Stomach smooth muscle (tissue), 2 donors: Measurements from ENCODE around the gene JAG1.

Experiments
- H3K27ac ChIP-seq: one replicate; pipeline ENCODE4 v1.7.0; 2013; ENCODE audit warnings: mild to moderate bottlenecking, low read length, inconsistent platforms
- H3K27me3 ChIP-seq, 2 donors: one replicate each; pipeline ENCODE4 v1.7.0; 2013; ENCODE audit warnings: low read length in 2 of 2; ENCODE audit not compliant: insufficient read depth in 2 of 2, control insufficient read depth in 1 of 2
- H3K36me3 ChIP-seq, 2 donors: one replicate each; pipeline ENCODE4 v1.7.0; 2013; ENCODE audit warnings: low read length in 2 of 2; ENCODE audit not compliant: control insufficient read depth in 2 of 2, insufficient read depth in 2 of 2
- H3K4me1 ChIP-seq: one replicate; pipeline ENCODE4 v1.7.0; 2013; ENCODE audit warnings: low read length; ENCODE audit not compliant: control insufficient read depth, insufficient read depth
- H3K4me3 ChIP-seq, 2 donors: one replicate each; pipeline ENCODE4 v1.7.0; 2013; ENCODE audit warnings: low read length in 2 of 2
- H3K9ac ChIP-seq, 2 donors: one replicate each; pipeline ENCODE4 v1.7.0; 2013; ENCODE audit warnings: low read length in 2 of 2, mild to moderate bottlenecking in 1 of 2
- H3K9me3 ChIP-seq, 2 donors: one replicate each; pipeline ENCODE4 v1.7.0; 2013; ENCODE audit warnings: low read length in 2 of 2; ENCODE audit not compliant: control insufficient read depth in 2 of 2
- donor health status: healthy.
- donor health status: Pancreatic carcinoma.

The JAG1 gene

GRCh38 chr20:10711903-10712451 lies 38.2 kb upstream of the JAG1 start:
- no peak overlapping the region for H3K9ac ChIP-seq
- H3K27ac ChIP-seq: no peak overlapping the region
- H3K9me3 ChIP-seq: peaks cover 0 to 3% of the 10 kb centered on the region in 2 donors
- peaks cover 5% of the 10 kb centered on the region for H3K4me1 ChIP-seq
- H3K4me3 ChIP-seq: no peak overlapping the region
- no peaks in the 10 kb centered on the region for H3K27me3 ChIP-seq
- no peaks in the 10 kb centered on the region for H3K36me3 ChIP-seq

- Histone ChIP-seq H3K9ac (no peak overlapping the region), H3K4me3 (no peak overlapping the region), H3K36me3 (no peaks in the 10 kb centered on the region), H3K27ac (no peak overlapping the region), H3K27me3 (no peaks in the 10 kb centered on the region), H3K4me1 (peaks cover 5% of the 10 kb centered on the region), H3K9me3 (peaks cover 0 to 3% of the 10 kb centered on the region in 2 donors)
Measured at GRCh38 chr20:10710991-10711775, 37.4 kb upstream of the JAG1 start.

DNA sequence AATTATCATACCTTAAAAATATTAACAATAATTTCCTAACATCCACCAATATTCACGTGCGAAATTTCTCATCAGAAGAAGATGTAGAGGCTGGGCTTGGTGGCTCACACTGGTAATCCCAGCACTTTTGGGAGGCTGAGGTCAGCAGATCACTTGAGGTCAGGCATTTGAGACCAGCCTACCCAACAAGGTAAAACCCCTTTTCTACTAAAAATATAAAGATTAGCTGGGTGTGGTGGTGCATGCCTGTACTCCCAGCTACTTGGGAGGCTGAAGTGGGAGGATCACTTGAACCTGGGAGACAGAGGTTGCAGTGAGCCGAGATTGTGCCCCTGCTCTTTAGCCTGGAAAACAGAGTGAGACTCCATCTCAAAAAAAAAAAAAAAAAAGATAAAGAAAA lies 36.1 kb upstream of the JAG1 start:
- peaks cover 0 to 3% of the 10 kb centered on the region in 2 donors for H3K9me3 ChIP-seq

DNA sequence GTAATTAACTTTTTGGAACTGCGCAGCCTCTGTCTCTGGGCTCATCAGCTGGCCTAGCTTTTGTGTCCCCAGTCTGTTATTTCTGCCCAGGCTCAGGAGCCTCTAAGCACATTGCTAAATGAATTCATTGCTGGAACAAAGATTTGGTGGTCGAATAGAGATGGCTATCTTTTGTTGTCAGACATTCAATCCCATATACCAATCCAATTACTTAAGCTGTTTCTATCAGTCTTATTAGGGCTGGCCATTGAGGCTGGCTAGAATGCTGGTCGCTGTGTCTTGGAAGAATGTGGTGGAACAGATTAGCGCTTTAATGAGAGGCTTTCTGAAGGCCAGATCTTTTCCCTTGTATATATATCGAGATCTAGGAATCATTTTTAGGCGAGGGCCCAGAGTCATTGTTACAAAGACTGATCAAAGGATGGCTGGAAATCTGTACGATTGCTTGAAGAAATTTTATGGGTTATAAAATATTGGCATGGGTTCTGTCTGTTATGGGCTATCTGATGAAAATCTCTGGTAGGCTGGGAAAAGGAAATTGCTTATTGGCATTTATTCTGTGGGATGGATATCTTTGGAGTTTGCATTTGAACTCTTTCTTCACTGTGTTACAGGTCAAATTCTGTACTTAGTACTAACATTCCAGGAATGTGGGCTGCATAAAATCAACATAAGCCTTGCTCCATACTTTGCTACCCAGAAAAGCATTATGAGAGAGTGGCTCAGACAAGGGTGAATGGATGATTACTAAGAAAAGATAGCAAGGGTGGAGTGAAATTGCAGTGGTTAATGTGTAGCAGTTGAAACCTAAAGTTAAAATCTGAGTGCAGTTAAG lies 34.8 kb upstream of the JAG1 start:
- H3K27ac ChIP-seq: no peak overlapping the region
- H3K4me3 ChIP-seq: no peak overlapping the region
- peaks cover 0 to 3% of the 10 kb centered on the region in 2 donors for H3K9me3 ChIP-seq
- H3K27me3 ChIP-seq: no peaks in the 10 kb centered on the region
- H3K36me3 ChIP-seq: no peaks in the 10 kb centered on the region
- H3K9ac ChIP-seq: no peak overlapping the region
- H3K4me1 ChIP-seq: peaks cover 5% of the 10 kb centered on the region

More for the DNA sequence above, 36.1 kb upstream of the JAG1 start:
- H3K4me3 ChIP-seq: no peak overlapping the region
- H3K36me3 ChIP-seq: no peaks in the 10 kb centered on the region
- no peak overlapping the region for H3K9ac ChIP-seq
- H3K4me1 ChIP-seq: peaks cover 5% of the 10 kb centered on the region
- H3K27me3 ChIP-seq: no peaks in the 10 kb centered on the region
- H3K27ac ChIP-seq: no peak overlapping the region

DNA sequence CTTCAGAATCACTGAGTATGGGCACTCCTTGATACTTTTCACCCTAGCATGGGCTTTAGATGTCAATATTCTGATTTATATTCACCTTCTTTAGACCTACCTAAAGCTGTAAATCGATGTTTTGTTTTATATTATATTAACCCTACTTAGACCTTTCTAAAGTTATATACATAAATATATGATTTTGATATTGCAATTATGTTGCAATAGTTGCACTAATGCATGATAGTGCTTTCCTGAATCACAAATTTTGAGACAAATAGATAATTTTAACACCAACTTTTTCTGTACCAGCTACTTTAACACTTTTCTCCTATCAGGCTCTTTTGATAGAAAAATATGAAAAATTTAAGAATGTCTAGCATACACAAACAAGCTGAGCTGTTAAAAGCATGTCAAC lies 34.0 kb upstream of the JAG1 start:
- H3K27ac ChIP-seq: no peak overlapping the region
- H3K9ac ChIP-seq: no peak overlapping the region

GRCh38 chr20:10707068-10707467 lies 33.3 kb upstream of the JAG1 start:
- H3K4me1 ChIP-seq: no peaks in the 10 kb centered on the region
- H3K36me3 ChIP-seq: no peaks in the 10 kb centered on the region
- H3K4me3 ChIP-seq: no peak overlapping the region
- no peaks in the 10 kb centered on the region for H3K9me3 ChIP-seq
- H3K27ac ChIP-seq: no peak overlapping the region
- no peaks in the 10 kb centered on the region for H3K27me3 ChIP-seq
- H3K9ac ChIP-seq: no peak overlapping the region

More for the DNA sequence above, 34.0 kb upstream of the JAG1 start:
- H3K4me1 ChIP-seq: no peaks in the 10 kb centered on the region
- no peaks in the 10 kb centered on the region for H3K36me3 ChIP-seq
- no peaks in the 10 kb centered on the region for H3K9me3 ChIP-seq
- H3K27me3 ChIP-seq: no peaks in the 10 kb centered on the region
- no peak overlapping the region for H3K4me3 ChIP-seq

GRCh38 chr20:10706460-10706811 lies 32.6 kb upstream of the JAG1 start:
- H3K4me1 ChIP-seq: no peaks in the 10 kb centered on the region
- no peak overlapping the region for H3K9ac ChIP-seq
- no peak overlapping the region for H3K4me3 ChIP-seq
- no peaks in the 10 kb centered on the region for H3K27me3 ChIP-seq
- no peaks in the 10 kb centered on the region for H3K36me3 ChIP-seq
- no peak overlapping the region for H3K27ac ChIP-seq
- H3K9me3 ChIP-seq: no peaks in the 10 kb centered on the region

- H3K4me1 ChIP-seq: no peaks in the 10 kb centered on the region
- H3K4me3 ChIP-seq: no peak overlapping the region
- H3K9ac ChIP-seq: no peak overlapping the region
- no peaks in the 10 kb centered on the region for H3K36me3 ChIP-seq
- H3K9me3 ChIP-seq: no peaks in the 10 kb centered on the region
- H3K27ac ChIP-seq: no peak overlapping the region
- no peaks in the 10 kb centered on the region for H3K27me3 ChIP-seq
Measured at GRCh38 chr20:10705801-10706459, 32.1 kb upstream of the JAG1 start.

DNA sequence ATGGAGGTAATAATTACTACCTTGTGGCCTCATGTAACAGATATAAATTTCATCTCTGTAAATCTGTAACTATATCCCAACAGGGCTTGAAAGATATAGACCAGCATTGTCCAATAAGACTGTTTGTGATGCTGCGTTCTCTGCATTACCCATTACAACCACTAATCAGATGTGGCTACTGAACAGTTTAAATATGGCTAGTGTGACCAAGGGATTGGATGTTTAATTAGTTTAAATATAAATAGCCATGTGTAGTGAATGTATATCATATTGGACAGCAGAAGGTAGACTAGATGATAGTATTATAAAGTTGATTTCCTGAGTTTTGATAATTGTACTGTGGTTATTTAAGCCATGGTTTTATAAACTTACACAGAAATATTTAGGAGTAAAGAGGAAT lies 27.8 kb upstream of the JAG1 start:
- no peaks in the 10 kb centered on the region for H3K36me3 ChIP-seq
- no peaks in the 10 kb centered on the region for H3K9me3 ChIP-seq

DNA sequence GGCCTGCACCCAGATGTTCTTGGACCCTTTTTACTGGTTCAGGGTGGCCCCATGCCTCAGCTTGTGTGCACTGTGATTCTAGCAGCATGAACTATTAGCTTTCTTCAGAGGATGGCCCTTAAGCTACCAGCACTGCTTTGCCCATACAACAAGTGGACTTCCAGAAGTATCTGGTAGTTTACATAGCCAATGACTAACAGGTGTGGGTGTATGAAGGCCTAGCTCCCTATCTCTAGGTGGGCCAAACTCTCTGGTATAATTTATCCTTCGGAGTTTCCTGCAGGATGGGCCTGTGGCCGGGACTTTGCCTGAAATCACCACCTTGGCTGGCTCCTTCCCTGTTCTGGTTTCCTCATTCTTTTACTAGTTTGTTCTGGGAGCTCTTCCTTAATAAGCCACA lies 26.1 kb upstream of the JAG1 start:
- Histone ChIP-seq H3K4me1 (no peaks in the 10 kb centered on the region), H3K9ac (no peak overlapping the region), H3K36me3 (no peaks in the 10 kb centered on the region), H3K9me3 (no peaks in the 10 kb centered on the region), H3K27me3 (no peaks in the 10 kb centered on the region), H3K27ac (no peak overlapping the region), H3K4me3 (no peak overlapping the region)

More for the DNA sequence above, 27.8 kb upstream of the JAG1 start:
- no peaks in the 10 kb centered on the region for H3K4me1 ChIP-seq
- H3K27ac ChIP-seq: no peak overlapping the region
- H3K4me3 ChIP-seq: no peak overlapping the region
- no peak overlapping the region for H3K9ac ChIP-seq
- no peaks in the 10 kb centered on the region for H3K27me3 ChIP-seq
